NCI-H2107 treated with DMSO at 0.1 percent for 48 hours (cell line): Measurements from ENCODE around the gene DDHD1.

Experiments
- DNase-seq: peaks from one replicate; lab custom pipeline; 2025; ENCODE audit not compliant: unreplicated experiment; lab: John Stamatoyannopoulos, UW

Gene DDHD1

DNA sequence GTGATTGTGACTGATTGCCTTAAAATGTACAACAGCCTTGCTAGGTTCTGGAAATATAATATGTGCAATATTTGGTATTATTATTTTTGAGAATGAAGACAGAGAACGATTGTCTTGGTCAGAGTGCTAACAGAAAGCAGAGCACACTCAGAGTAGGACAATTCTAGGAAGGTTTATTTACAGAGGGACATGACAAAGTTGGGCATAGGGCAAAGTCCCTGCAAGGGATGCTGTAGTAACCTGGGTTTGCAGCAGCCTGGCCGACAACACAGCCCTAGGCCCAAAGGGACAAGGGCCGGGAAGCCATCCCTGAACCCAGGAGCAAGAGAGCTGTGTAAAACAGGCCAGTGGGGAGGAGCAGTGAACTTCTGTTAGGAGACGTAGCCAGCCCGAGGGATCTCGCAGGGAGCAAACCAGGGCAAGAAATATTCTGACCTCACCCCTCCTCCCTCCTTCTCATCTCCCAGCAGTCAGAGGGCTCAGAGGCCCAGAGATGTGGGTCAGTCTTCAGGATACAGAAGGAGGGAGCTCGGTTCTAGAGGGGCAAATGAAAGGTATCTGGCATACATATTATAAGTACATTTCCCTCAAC, 151.2 kb downstream of the DDHD1 start:
- no peak for DNase-seq

DNA sequence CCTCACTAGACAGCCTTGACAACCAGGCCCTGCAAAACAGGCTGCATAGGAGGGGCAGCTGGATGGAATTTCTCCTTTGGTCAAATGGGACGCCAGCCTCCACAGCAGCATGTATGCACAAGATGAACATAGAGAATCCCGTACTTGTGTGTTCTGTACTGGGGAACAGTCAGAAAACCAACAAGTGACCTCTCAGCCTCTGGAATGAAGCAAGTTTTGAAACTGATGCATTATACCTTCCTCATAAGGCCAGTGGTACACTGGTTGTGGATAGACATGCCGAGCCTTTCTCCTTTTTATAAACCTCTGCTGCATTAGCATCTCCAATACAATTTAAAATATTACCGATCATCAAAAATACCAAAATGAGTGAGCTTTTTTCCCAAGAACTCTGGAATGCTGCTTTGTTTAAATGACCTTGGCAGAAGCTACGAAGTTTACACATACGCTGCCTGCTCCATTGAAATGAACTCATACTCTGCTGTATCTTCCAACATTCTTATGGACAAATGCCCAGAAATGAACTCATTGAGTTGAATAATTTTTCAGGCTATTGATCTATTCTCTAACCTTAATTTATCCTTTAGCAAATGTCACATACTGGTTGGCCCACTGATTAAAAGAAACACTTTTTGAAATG, 154.6 kb downstream of the DDHD1 start:
- no peak for DNase-seq

DNA sequence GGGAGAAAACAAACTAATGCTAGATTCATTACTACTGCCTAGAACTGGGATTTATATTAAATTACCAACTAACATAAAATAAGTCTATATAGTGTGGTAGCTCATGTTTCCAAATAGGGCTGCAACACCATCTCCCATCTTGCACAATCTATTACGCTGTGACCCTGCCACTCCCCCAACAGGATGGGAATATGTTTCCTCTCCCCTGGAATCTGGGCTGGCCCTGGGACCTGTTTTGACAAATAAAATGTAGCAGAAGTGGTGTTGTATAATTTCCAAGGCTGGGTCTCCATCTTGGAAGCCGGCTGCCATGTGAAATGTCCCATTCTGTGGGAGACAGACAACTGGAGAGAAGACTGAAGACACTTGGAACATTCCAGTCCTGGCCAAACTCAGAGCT, 156.6 kb downstream of the DDHD1 start:
- no peak for DNase-seq

DNA sequence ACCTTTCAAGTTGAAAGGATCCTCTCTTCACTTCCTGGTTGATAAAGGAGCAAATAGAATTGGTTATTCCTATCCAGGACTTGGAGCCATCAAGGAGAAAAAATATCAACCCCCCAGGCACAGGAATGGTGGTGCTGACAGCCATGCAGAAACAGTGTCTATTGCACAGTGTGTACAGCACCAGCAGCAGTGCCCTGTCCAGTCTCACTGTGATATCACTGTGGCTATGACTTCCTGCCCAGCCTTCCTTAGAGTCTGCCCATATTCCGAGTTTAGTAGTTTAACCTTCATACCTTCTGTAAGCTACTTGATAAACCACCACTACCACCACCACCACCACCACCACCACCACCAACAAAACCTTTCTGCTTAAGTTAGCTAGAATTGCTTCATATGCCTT, 157.1 kb downstream of the DDHD1 start:
- DNase-seq, result no peak

DNA sequence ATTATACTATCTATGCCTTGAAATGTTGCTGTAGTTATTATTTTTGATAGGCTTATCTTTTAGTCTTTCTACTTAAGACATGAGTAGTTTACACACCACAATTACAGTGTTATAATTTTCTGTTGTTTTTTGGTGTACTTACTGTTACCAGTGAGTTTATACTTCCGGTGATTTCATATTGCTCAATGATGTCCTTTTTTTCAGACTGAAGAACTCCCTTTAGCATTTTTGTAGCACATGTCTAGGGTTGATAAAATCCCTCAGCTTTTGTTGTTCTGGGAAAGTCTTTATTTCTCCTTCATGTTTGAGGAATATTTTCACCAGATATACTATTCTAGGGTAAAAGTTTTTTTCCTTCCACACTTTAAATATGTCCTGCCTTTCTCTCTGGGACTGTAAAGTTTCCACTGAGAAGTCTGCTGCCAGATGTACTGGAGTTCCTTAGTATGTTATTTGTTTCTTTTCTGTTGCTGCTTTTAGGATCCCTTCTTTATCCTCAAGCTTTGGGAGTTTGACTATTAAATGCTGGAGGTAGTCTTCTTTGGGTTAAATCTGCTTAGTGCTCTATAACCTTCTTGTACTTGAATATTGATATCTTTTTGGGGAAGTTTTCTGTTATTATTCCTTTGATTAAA, 160.8 kb downstream of the DDHD1 start:
- no peak for DNase-seq

DNA sequence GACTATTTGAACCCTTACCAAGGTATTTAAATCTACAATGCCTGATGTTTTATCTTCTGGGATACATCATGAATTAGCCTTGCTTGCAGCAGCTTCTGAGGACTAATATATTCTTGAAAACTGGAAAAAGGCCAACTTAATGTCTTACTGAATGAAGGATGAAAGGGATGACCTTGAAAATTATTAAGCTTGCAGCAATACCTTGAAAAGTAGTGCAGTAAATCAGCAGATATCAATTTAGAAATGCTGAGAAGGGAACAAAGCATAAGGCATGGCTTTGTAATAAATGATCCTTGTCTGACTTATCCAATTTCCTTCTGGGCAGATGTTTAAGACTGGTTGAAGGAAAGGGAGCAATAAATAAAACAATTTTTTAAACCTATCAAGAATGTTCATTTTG, 165.0 kb downstream of the DDHD1 start:
- DNase-seq, result no peak

DNA sequence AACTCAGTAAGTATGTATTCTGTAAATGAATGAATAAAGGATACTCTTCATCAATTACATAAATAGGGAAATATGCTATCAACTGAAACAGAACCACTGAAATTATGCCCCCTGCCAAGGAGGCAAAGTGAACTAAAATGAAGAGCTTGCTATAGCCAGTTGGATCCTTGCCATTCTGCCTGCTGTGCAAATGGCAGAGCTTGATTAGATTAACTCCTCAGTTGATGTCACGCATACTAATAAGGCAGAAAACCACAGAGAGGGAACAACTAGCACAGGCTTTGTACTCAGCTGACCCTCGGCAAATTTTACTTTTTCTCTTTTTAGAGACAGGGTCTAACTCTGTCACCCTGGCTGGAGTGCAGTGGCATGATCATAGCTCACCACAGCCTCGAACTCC, 165.6 kb downstream of the DDHD1 start:
- DNase-seq, result peak; percentile 24

DNA sequence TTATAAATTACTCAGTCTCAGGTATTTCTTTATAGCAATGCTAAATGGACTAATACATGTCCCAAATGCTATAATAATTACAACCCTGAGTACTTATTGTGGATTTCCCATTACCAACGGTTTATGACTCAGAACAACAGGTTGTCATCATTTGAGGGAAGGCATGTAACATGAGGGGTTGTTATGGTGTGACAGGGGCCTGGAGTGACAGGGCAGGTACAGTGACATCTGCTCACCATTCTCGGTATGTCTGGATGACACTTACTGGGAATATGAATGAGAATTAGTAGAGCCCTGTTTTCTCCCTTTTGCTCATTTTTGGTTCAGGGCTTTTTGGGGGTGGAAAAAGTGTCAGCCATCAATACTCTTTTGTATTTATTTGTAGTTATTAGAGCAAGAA, 166.1 kb downstream of the DDHD1 start:
- DNase-seq, result no peak
